ENCODE data around the gene PGF.

The PGF gene

DNA sequence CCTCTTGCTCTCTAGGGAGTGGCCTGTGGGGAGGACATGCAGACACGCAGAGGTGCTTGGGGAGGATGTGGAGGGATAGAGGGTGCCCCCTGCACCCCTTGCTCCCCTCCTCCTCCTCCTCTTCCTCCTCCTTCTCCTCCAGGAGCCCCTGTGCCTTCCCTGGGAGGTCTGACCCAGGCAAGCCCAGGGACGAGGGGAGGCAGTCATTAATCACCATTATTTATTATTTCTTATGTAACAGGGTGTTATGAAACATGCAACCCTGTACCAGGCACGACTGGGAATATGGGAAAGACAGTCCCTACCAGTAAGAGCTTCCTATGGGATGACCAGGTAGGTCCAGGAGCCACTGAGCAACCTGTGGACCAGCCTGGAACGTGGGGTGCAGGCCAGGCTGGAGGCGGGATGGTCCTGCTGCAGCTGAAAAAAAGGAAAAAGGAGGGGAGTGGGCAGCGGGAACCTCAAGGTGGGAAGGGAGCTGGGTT, 22.5 kb upstream of the PGF start:
- DNase-seq: no peak

DNA sequence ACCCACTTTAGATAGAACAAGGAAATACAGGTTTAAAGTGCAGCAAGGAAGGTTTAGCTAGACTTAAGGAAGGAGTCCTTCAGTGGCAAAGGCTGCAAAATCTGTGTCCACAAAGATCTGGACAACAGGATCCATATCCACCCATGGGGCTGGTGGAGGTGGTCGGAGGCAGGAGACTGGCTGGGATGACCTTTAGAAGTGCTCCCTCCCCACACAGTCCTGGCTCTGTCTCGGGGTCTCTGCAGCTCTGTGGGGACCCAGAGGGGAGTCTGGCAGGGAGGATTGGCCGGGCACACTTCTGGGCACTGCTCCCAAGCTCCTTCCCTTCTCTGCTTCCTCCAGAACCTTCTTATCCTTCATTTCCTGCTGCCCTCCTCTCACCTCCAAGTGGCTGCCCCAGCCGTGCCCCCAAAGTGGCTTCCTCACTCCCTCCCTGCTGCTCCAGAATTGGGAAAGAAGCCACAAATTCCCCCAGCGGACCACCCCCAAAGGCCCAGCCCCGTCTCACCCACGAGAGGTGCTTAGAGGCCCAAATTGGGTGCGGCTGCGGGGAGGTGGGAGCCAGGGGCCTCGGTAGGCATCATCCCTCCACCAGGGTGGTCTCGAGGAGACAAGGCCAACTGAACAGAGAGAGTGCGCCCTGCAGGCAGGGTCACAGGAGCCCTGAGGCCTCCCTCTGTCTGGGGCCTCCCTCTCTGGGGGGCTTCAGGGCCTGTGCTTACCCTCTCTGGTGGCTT, 21.9 kb upstream of the PGF start:
- no peak for DNase-seq

DNA sequence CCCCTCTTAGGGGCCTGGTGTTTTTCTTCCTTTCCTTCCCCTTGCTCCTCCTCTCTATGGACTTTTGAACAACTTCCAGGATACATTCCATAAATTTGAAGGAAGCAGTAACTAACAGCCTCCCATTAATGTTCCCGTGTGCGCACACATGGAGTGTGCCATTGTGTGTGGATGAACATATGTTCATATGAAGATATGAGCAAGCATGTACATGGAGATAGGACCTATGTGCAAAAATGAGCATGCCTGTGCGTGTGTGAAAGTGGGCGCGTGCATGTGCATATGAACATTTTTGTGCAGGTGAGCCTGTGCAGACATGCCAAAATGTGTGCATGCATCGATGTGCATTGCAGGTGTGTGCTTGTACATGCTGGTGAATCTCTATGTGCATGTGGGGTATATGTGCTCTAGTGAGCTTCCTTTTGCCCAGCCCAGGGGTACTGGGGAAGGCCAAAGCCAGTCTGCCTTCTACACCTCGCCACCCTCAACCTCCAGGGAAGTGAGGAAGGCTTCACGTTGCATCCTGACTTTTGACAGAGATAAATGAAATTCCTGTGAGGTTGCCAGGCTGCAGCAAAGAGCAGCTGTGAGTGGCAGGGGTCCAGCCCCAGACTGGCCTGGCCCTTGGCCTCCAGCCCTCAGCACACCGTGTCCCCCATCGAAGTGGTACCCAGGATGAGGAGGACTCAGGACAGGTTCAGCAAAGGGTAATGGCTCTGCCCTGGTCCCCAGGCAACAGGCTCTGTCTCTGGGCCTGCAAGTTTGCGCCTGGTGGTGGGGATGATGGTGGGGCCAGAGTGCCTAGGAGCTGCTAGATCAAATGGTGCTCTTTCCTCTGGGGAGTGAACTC, 21.1 kb upstream of the PGF start:
- DNase-seq: no peak

DNA sequence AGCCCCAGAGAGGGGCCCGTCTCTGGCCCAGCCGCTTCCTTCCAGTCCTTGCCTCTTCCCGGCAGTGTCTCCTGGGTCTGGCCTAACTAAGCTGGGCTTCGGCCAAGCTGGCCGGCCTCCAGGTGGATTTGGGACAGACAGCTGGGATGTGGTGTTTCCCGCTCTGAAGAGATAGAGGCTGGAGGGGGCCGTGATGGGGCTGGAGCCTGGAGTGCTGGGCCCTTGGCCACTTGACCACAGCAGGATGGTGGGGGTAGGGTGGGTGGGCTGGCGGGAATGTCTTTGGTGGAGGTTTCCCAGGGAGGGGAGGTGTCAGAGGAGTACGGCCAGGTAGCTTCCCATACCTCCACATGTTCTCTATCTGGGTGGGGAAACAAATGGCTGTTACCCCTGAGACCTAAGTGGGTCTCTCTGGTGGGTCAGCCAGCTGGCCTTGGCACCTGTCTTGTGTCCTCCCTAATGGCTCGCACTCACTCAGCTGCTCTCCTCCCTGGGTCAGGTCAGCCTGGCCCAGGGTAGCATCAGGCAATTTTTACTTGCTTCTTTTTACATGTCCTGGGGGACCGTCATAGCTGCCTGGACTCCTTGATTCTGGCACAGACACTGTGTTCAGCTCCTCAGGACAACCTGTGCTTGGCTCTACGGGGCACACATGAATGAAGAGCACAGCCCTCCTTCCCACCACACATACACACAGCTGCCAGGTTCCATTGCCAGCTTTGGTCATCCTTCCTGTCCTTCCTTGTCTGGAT, 19.8 kb upstream of the PGF start:
- DNase-seq: no peak

DNA sequence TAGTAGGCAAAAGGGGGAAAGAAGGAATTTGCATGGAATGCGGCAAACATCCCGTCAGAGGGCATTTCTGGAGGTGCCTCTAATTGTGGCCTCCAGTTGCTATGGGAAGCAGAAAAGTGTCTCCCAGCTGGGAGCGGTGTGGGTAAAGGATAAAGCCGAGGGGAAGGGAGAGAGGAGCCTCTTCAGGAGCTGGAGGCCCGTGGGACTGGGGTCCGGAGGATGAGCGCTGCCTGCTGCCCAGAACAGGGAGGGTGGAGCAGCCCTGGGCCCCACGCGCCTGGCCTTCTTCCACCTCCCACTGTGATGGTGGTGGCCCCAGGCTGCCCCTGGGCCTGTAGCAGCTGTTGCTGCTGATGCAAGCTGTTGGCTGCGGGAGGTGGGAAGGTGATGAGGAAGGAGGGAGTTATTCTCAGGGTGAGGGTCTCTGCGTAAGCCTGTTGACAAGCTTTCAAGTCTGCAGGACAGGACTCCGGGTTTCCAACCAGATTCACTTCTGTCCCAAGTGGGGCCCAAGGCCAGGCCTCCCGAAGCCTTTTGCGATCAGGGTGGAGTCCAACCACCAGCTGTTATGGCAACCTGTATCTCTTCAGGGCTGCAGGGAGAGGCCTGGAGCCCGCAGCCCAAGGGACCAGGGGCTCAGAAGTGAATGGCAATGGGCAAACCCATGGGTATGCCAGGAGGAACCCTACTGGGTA, 19.1 kb upstream of the PGF start:
- DNase-seq: no peak

DNA sequence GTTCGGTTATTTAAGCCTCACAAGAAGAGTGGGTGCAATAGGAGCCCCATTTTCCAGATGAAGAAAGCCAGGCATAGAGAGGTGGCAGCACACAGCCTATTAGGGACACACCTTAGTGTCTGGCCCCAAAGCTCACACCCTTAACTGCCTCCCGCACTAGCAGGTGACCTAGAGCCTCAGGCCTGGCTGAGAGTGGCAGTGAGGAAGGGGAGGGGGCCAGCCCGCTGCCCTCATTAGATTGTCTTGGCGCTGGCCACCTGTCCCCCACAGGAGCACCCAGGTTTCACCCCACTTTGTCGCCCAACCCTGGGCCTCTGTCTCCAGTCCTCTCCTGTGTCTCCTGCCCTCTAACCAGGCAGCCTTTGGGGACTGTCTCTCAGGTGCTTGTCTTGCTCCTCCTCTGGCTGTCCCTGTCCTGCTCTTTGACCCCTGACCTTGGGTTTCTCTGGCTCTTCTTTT, 18.5 kb upstream of the PGF start:
- DNase-seq: no peak

DNA sequence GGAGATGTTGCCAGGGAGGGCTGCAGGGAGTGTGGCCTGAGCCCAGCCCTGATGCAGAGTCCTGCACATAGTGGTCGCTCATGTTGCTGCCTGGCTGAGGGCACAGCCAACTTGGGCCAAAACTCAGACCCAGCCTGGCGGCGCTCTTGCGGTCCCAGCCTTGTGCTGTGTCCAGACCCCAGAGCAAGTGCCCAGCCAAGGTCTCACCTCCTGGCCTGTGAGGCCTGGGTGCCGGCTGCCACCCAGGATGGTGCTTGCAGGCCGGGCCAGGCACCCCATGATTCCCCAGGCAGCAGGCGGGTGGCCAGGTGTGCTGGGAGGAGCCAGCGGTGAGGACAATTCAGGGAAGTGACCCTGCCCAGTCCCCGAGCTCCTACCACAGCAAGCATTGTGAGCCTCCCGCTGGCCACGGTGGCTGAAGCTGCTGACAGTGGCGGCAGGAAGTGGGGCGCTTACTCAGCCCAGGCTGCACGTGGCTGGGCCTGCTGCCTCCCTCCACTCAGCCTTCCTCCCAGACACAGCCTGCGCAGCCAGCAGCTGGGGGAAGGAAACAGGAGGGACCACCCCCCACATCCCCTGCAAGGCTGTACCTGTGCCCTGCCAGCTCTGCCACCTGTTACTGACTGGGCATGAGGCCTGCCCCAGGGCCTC, 17.7 kb upstream of the PGF start:
- DNase-seq: no peak

DNA sequence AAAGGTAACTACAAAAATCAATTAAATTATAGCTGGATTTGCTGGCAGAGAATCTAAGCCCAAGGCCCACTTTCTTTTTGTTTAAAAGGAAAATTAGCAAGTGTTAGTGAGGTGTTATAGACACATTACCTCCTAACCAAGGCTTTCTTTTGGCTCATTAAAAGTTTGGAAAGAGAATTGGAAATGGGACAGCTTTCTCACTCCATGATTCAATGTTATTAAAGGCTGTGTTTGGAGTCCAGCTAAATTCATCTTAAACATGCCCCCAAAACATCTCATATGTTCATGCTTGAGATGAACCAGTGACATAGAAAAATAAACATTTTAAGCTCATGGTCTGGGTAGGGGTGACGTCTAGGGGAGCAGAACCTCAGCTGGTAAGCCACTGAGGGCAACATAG, 13.4 kb upstream of the PGF start:
- DNase-seq: no peak

DNA sequence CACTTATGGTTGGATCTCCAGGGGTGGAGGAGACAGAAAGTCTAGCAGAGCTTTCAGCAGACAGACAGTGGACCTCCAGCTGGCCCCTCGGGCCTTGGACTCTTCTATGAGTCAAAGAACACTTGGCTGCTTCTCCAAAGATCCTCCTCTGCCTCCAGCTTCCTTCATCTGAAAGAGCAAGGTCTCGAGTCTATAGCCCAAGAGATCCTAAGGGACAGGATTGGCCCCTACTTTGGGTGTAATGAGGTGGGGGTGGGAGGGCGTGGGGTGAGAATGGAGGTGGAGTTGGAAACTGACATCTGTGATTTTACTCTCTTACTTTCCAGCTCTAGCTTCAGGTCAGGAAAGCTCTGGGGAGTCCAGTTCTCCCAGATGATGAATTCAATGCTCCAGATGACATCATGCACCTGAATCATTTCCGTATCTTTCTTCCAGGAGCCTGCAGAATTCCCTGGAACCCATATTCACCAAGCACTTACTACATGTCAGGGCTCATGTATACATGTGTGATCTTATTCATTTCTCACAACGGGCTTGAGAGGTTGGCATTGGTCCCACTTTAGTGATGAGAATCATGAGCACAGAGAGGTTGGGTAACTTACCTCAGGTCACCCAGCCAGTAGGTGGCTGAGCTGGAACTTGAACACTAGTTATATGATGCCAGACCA, 10.2 kb upstream of the PGF start:
- no peak for DNase-seq

DNA sequence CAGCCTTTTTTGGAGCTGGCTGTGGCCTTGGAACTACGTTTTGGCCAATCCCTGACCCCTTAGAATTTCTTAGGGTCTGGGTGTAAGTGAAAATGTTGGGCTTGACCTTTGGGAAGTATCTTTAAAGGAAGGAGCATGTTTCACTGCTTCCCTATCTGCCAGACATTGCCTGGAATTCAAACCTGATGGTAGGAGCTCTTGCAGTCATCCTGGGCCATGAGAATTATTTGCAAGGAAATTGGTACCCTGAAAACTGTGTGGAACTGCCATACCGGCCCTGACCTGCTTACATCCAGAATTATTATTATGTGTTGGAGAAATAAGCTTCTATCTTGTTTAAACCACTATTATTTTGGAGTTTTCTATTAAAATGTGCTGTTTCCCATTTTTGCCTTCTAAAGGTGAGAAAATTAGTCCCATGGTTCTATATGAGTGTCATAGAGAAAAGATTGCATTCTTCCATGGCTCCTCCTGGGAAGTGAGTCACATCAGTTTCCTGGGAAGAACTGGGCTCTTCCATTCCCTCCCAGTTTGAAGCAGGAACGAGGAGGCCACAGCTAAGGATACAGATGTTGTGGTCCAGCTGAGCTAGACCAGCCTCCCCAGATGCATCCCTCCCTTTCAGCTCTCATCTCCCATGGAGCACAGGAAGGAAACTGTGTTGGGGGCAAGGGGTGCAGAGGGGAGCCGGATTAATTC, 9.5 kb upstream of the PGF start:
- DNase-seq: no peak

DNA sequence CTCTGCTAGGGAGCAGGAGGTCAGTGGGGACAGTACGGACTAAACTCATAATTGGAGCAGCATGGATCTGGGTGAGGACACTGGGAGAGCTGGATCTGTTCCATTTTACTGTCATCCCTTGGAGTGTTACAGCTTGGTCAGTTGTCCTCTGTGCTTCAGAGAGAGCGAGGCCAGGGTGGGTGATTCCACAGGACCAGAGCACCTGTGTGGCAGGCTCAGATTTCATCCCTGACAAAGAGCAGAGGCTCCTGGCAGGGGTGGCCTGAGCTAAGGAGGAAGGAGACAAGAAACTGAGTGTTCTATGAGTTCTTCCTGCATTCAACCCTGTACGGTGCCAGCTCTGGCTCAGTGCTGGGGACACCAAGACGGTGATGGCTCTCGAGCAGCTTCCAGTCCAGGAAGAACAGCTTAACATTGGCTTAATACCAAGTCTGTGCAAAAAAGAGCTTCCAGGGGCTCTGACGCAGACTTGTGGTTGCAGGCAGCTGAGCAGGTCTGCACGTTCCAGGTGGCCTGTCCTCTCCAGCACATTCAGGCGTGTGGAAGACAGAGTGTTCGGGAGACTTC, 8.4 kb upstream of the PGF start:
- DNase-seq: no peak

DNA sequence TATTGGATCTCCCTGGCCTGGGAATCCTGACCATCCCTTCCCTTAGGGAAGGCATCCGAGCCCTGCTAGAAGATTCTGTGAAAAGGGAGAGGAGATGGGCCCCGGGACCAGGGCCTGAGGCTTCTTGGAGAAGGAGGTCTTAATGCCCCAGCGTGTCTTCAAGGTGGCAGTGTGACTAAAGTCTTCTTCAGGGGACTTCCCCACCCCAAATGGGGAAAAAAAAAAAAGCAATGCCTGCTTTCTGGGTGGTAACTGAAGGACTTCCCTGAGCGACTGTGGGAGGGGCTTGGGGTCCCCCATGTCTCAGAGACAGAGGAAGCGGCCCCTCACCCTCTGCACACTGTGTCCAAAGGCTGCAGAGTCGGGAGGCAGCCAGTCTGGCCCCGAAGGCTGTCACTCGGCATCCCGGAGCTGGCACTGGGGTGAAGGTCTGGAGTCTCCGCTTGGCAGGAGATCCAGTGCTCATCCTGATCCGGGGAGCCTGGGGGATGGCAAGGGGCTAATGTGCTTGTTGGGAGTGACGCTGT, 7.8 kb upstream of the PGF start:
- DNase-seq: no peak

DNA sequence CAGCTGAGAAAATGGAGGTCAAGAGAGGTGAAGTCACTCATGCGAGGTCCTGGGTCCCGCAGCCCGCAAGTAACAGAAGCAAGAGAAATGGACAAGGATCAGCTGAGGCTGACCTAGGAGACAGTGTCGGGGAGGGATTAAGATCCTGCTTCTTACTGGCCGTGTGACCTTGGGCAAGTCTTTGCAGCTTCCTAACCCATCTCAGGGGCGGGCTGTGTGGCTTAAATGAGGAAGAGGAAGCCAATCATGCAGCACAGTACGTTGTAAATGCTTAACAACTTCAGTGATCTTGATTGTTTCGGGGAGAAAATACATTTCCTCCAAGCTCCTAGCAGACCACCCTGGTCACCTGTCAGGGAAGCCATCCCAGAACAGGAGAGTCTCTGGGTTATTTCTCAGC, 7.1 kb upstream of the PGF start:
- DNase-seq: no peak

DNA sequence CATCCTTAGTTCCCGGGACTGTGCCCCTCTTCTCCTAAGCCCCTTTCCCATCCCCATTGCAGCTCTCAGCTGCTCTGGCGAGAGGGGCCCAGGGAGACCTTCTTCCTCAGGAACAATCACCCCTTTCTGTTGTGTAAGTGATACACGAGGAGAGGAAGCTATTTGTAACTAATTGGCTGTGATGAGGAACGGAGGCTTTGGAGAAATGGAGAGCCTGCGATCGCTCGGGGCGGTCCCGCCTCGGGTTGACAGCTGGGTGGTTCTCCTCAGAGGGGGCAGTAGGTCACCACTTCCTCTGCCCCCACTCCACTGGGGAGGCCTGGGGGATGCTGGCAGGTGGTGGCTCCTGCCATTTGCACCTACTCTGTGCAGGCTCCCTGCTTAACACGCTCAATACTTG, 6.6 kb upstream of the PGF start:
- DNase-seq: no peak

DNA sequence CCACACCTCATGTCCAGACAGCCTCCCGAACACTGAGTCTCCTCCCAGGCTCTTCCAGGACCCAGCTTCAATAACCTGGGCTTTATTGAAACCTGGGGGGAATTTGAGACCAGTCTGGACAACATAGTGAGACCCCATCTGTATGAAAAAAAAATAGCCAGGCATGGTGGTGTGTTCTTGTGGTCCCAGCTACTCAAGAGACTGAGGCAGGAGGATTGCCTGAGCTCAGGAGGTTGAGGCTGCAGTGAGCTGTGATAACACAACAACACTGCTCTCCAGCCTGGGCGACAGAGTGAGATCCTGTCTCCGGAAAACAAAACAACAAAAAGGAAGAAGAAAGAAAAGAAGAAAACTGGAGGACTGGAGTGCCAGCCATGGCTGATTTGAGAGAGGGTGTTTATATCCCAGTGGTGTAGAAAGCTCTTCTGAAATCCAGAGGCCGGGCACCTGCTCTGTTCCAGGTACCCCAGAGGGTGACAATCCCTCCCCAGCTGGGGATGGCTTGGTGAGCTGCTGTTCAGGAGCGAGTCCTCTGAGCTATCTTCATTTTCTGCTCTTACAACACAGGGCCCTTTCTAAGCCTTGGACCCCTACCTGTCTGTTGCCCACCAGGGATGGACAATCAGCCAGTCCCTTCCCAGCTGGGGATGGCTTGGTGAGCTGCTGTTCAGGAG, 6.0 kb upstream of the PGF start:
- no peak for DNase-seq

DNA sequence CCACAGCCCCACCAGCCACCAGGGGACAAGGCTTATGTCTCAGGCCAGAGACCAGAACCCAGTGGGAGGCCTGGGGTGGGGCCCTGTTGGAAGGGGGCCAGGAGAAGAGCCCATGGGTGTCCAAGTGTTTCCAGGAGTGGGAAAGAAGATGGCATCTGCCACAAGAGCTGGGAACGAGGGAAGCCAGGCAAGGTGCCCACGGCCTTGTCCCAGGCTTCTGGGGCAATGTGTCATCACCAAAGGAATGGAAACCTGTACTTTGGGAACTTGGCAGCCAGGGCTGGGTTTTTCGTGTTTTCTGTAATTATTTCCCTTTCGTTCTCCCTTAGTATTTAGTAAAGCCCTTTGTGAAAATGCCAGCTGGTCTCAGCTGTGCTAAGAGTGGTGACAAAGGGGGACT, 5.3 kb upstream of the PGF start:
- DNase-seq: no peak

DNA sequence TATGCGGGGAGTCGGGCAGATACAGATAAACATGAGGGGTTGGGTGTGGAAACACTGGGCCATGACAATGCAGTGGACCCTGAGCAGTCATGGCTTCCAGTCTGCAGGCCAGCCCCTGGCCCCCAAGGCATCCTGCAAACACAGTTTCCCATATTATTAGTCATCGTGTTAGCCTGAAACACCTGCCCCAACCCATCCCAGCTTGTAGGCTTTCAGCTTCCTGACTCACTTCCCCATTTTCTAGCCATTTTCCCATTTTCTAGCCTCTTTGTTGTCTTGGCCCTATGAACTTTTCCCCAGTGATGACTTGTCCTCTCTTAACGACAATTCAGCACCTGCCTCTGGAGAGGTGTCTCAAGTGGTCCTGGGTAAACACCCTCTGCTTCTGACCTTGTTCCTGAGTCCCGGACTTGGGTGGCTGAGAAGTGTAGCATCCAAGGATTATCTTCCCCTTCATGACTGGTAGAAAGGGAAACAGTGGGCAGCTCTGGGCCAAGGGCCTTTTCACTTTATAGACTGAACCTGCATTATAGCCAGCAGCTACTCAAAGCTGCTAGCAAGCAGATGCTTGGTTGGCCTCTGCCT, 4.3 kb upstream of the PGF start:
- no peak for DNase-seq

DNA sequence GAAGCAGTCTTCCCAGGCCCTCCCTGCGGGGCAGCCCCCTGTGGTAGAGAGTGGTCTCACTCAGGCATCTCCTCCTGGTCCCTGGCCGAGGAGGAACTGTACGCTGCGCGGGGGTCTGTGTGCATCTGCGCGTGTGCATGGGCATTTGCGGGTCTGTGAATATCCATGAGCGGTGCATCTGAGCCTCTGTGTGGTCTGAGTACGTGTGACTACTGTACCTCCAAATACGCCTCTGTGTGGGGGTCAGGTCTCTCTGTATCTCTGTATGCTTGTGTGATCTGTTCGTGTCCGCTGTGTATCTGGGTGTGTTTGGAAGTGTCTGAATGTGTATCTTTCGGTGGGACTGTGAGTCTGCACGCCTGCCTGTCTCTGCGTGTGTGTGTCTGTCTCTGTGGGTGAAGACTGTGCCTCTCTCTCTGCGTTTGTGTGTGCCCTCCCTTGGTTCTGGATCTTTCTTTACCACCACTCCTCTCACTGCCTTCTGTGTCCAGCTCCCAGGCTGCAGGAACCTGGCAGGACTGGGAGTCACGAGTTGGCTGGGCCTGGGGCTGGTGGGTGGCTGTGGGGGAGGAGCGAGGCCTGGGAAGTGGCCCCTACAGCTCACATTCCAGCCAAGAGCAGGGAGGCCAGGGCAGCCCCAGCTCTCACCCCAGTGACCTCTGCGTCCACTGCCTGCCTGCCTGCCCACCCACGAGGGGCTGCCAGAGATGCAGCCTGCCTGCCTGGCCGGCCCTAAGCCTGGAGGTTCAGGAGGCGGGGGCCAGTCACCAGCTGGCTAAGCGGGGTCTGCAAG, 1.1 kb upstream of the PGF start:
- no peak for DNase-seq

DNA sequence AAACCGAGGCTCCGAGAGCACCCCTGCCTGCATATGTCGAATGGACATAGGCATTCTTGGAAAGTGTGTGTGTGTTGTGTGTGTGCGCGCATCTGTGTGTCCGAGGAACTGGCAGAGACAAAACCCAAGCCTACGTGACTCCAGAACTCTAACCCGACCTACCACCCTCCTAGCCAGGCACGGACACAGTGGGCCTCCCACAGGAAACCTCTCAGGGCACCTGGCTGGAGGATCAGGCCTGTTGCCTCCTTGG, 556 bp upstream of the PGF start:
- DNase-seq: no peak

Measured in activated CD4-positive, alpha-beta T cell treated with anti-CD3 and anti-CD28 coated beads for 1 hour (primary cell).